GM12878 (cell line): Measurements from ENCODE around the gene CLIP2. TPM values are rescaled to one million over a fixed set of nuclear protein-coding genes. Genes with fewer than 3 reads are reported as not detected.

Source experiments
- ATAC-seq: fragments of 200-7000 bp; cut with Tn5 transposase; 3 replicates; pipeline ENCODE4 v1.9.1; 2020; ENCODE audit warnings: mild to moderate bottlenecking, moderate library complexity
- BruUV-seq: library from RNA; stranded (reverse); fragments of 400-500 nt; replicated peaks from 2 replicates; lab custom pipeline; 2021; lab: Mats Ljungman, UMichigan
- CTCF ChIA-PET: fragments of 300-600 bp; sonication (Branson Sonifier 250); formaldehyde crosslinking; extraction: SDS; loops from one replicate; lab custom pipeline; 2021; ENCODE audit warnings: inconsistent platforms; lab: Yijun Ruan, JAX
- POLR2A ChIA-PET: fragments of 350-600 bp; formaldehyde crosslinking; extraction: SDS; loops from one replicate; lab custom pipeline; 2021; ENCODE audit warnings: inconsistent platforms; lab: Charles Lee
- RAD21 ChIA-PET: fragments of 300-600 bp; sonication (Branson Sonifier 250); formaldehyde crosslinking; loops from one replicate; lab custom pipeline; 2023; ENCODE audit warnings: antibody characterized with exemption; ENCODE audit not compliant: unreplicated experiment; lab: Charles Lee
- SMC1A ChIA-PET: fragments of 300-600 bp; sonication (Branson Sonifier 250); formaldehyde crosslinking; loops from one replicate; lab custom pipeline; 2023; ENCODE audit not compliant: unreplicated experiment, uncharacterized antibody; lab: Charles Lee
- DNase-seq: peaks from one replicate; pipeline ENCODE4 v3.0.0-alpha.2; 2011; ENCODE audit warnings: low read depth, low spot score
- FAIRE-seq: peaks from 3 replicates; lab custom pipeline; 2011; peaks lifted over from hg19 to GRCh38; lab: Jason Lieb, UNC
- H2AFZ ChIP-seq: 2 replicates; pipeline ENCODE4 v1.6.0; 2011; ENCODE audit warnings: low read depth, low read length, control low read depth; ENCODE audit not compliant: control insufficient read depth
- H3K27ac ChIP-seq: 2 replicates; pipeline ENCODE4 v1.5.1; 2011; ENCODE audit warnings: control low read depth; ENCODE audit not compliant: control insufficient read depth, insufficient read depth
- H3K27me3 ChIP-seq, 2 experiments: replicated peaks in 1 of 2; 2 replicates each; pipeline versions ENCODE4 v1.6.0 to v1.6.1; 2011; ENCODE audit warnings: low read length in 1 of 2; ENCODE audit not compliant: control insufficient read depth in 2 of 2, insufficient read depth in 2 of 2
- H3K36me3 ChIP-seq, 2 experiments: 2 replicates each; pipeline ENCODE4 v1.5.1; 2011; ENCODE audit warnings: low read length in 1 of 2; ENCODE audit not compliant: control insufficient read depth in 2 of 2, insufficient read depth in 2 of 2
- H3K4me1 ChIP-seq: 2 replicates; pipeline ENCODE4 v1.6.1; 2011; ENCODE audit warnings: mild to moderate bottlenecking, low read length, moderate library complexity, mixed read lengths; ENCODE audit not compliant: control insufficient read depth, insufficient read depth
- H3K4me2 ChIP-seq: 2 replicates; pipeline ENCODE4 v1.6.0; 2011; ENCODE audit warnings: control low read depth; ENCODE audit not compliant: control insufficient read depth, insufficient read depth
- H3K4me3 ChIP-seq: fragments of 200-600 bp; sonication (generic); 2 replicates; pipeline ENCODE4 v1.5.1; 2016
- H3K79me2 ChIP-seq: 2 replicates; pipeline ENCODE4 v1.6.0; 2011; ENCODE audit warnings: low read length; ENCODE audit not compliant: control insufficient read depth, insufficient read depth
- H3K9ac ChIP-seq: 2 replicates; pipeline ENCODE4 v1.8.0; 2011; ENCODE audit warnings: low read length, control low read depth, mixed read lengths; ENCODE audit not compliant: control insufficient read depth, insufficient read depth
- H3K9me3 ChIP-seq: replicated peaks from 3 replicates; pipeline ENCODE4 v1.5.1; 2011; ENCODE audit warnings: mild to moderate bottlenecking, low read length; ENCODE audit not compliant: control insufficient read depth, insufficient read depth
- H4K20me1 ChIP-seq: 2 replicates; pipeline ENCODE4 v1.6.0; 2011; ENCODE audit not compliant: control insufficient read depth, insufficient read depth
- ASH2L ChIP-seq: fragments of 300-600, 200-600 bp; sonication (generic); IDR thresholded peaks from 2 replicates; pipeline ENCODE4 v1.6.1; 2017; ENCODE audit warnings: low read depth, mild to moderate bottlenecking, borderline replicate concordance
- CEBPZ ChIP-seq: fragments of 150-350 bp; IDR thresholded peaks from 2 replicates; pipeline ENCODE4 v1.6.1; 2016; ENCODE audit warnings: low read depth, low read length
- E2F8 ChIP-seq: fragments of 450-650 bp; IDR thresholded peaks from 2 replicates; pipeline ENCODE4 v1.6.1; 2018; ENCODE audit warnings: mild to moderate bottlenecking, low read depth, moderate library complexity; ENCODE audit not compliant: partially characterized antibody
- NKRF ChIP-seq: fragments of 450-650 bp; conservative IDR thresholded peaks from 2 replicates; pipeline ENCODE4 v1.6.1; 2017; ENCODE audit warnings: mild to moderate bottlenecking, moderate library complexity
- SKIL ChIP-seq: fragments of 450-650 bp; IDR thresholded peaks from 2 replicates; pipeline ENCODE4 v1.6.1; 2017; ENCODE audit warnings: mild to moderate bottlenecking, low read depth, inconsistent platforms; ENCODE audit not compliant: poor library complexity, severe bottlenecking
- STAT3 ChIP-seq: IDR thresholded peaks from 2 replicates; pipeline ENCODE4 v1.6.1; 2011; ENCODE audit warnings: low read depth, low read length, improper control_type of control experiment
- SUPT20H ChIP-seq: IDR thresholded peaks from 2 replicates; pipeline ENCODE4 v1.6.1; 2011; ENCODE audit warnings: low read depth, mild to moderate bottlenecking, low read length, moderate library complexity, borderline replicate concordance; ENCODE audit not compliant: control insufficient read depth
- ZBTB33 ChIP-seq: fragments of 450-650 bp; IDR thresholded peaks from 2 replicates; pipeline ENCODE4 v1.6.1; 2017; ENCODE audit warnings: mild to moderate bottlenecking
- ZNF217 ChIP-seq: fragments of 450-650 bp; IDR thresholded peaks from 2 replicates; pipeline ENCODE4 v1.6.1; 2017; ENCODE audit warnings: antibody characterized with exemption, mild to moderate bottlenecking
- WGBS: methylation state at CpG from one replicate; pipeline ENCODE4 v1.1.6; 2016; ENCODE audit warnings: low lambda C conversion rate; ENCODE audit not compliant: insufficient replicate concordance, insufficient coverage; ENCODE audit errors: missing lambda C conversion rate; 5-methylcytosine and 5-hydroxymethylcytosine counted together
- in situ Hi-C: fragments of 300-500 bp; cut with MboI; formaldehyde crosslinking; loops from 9 replicates; pipeline ENCODE4 v1.14.3; 2018; ENCODE audit warnings: mixed read lengths
- intact Hi-C: fragments of 100-400 bp; cut with micrococcal nuclease; formaldehyde crosslinking; loops from one replicate; pipeline ENCODE4 v1.14.2; 2022; ENCODE audit not compliant: unreplicated experiment
- polyA plus RNA-seq, 11 experiments: library from polyadenylated mRNA; depleted of rRNA in 4 of 11; unstranded in 6 of 11; stranded (reverse) in 5 of 11; fragments of >200 nt; fragmentation: Nextera tagmentation in 4 of 11; fragmentation: Illumina TruSeq in 1 of 11; extraction: Ambion mirVana in 4 of 11; extraction: Trizol in 1 of 11; gene quantifications; 1 replicate in 1 of 11; 2 replicates in 10 of 11; pipeline versions ENCODE4 v1.2.1 to v1.2.3, GENCODE V29; 2011 to 2016; ENCODE audit warnings: inconsistent platforms in 2 of 11, missing spikeins in 2 of 11, low read depth in 1 of 11
- total RNA-seq, 4 experiments: library from RNA; depleted of rRNA in 3 of 4; stranded (reverse); fragments of >200 nt in 3 of 4; fragmentation: Illumina TruSeq in 1 of 4; extraction: Trizol in 1 of 4; gene quantifications; 2 replicates each; pipeline versions ENCODE4 v1.2.1 to v1.2.3, GENCODE V29; 2013 to 2021

CLIP2 gene
- total and polyA plus RNA-seq, 10 of the 15 experiments (the other 5 are each of a cell fraction or from before 2014, with no cell fraction given) = 0.26 to 56.3 (median 21.0) TPM

- no peak overlapping the region for H3K4me2 ChIP-seq
- no peaks in the 10 kb centered on the region for H3K4me1 ChIP-seq
- no peaks in the 10 kb centered on the region for H3K9me3 ChIP-seq
- no peaks in the 10 kb centered on the region for H4K20me1 ChIP-seq
- intact Hi-C loops (no loop called here), in situ Hi-C loops (no loop called here)
- ChIA-PET POLR2A (no interaction called here), RAD21 (interaction anchor here (1.5 kb wide), 1 partner anchor 199 kb away, joined by 4 read pairs; no protein-coding TSS in a partner anchor), CTCF (interaction anchor here (1.2 to 4.5 kb wide), 4 partner anchors 12 to 227 kb away, joined by 3 to 19 read pairs (median 4); no protein-coding TSS in a partner anchor), SMC1A (interaction anchor here (1.2 kb wide), 1 partner anchor 200 kb away, joined by 4 read pairs; no protein-coding TSS in a partner anchor)
- no peaks in the 10 kb centered on the region for H3K79me2 ChIP-seq
- no peak for ATAC-seq
- H3K27ac ChIP-seq = no peak overlapping the region
- H3K36me3 ChIP-seq = peaks cover 1 to 18% of the 10 kb centered on the region in 2 experiments; a peak in 3 of 4 replicates
- H3K9ac ChIP-seq = no peak overlapping the region
- no peak for FAIRE-seq
- WGBS = over 99% methylated on average over 19 of the region's 20 CpGs
- no TSS peak for BruUV-seq
- H3K27me3 ChIP-seq = no peaks in the 10 kb centered on the region
- no peak for DNase-seq
- no peak overlapping the region for H2AFZ ChIP-seq
- no peak overlapping the region for H3K4me3 ChIP-seq
- no peak for TF ChIP-seq SKIL
- TF ChIP-seq E2F8 = no peak
- TF ChIP-seq CEBPZ = no peak
- TF ChIP-seq ZBTB33 = no peak
- no peak for TF ChIP-seq STAT3
- no peak for TF ChIP-seq SUPT20H
- no peak for TF ChIP-seq ZNF217
- TF ChIP-seq NKRF = no peak
- no peak for TF ChIP-seq ASH2L
These were observed 116.8 kb downstream of the CLIP2 start for GRCh38 chr7:74405899-74406512.
